IPS-20b (cell line): Measurements from ENCODE around the gene TMEM156.
"Not testable (repeated sequence)": the region's sequence is repeated elsewhere in the genome, so short reads cannot be mapped to it uniquely, and the experiment has no call there.

ENCODE experiments used
- H3K27ac ChIP-seq: one replicate; pipeline ENCODE4 v1.5.1; 2013; ENCODE audit warnings: low read length
- H3K27me3 ChIP-seq: 2 replicates; pipeline ENCODE4 v1.6.1; 2013; ENCODE audit warnings: mild to moderate bottlenecking, low read length, inconsistent platforms; ENCODE audit not compliant: insufficient read depth
- H3K36me3 ChIP-seq: 2 replicates; pipeline ENCODE4 v1.6.1; 2013; ENCODE audit warnings: low read depth, mild to moderate bottlenecking, inconsistent platforms, low read length, moderate library complexity; ENCODE audit not compliant: insufficient read depth
- H3K4me1 ChIP-seq: 2 replicates; pipeline ENCODE4 v1.6.1; 2013; ENCODE audit warnings: mild to moderate bottlenecking, control low read depth, inconsistent platforms, low read length, moderate library complexity; ENCODE audit not compliant: insufficient read depth
- H3K4me3 ChIP-seq: 2 replicates; pipeline ENCODE4 v1.5.1; 2013; ENCODE audit warnings: mild to moderate bottlenecking, low read length, inconsistent platforms
- H3K9ac ChIP-seq: 2 replicates; pipeline ENCODE4 v1.6.1; 2013; ENCODE audit warnings: low read depth, mild to moderate bottlenecking, inconsistent platforms, low read length, moderate library complexity
- H3K9me3 ChIP-seq: 2 replicates; pipeline ENCODE4 v1.6.1; 2013; ENCODE audit warnings: mild to moderate bottlenecking, low read depth, low read length, inconsistent platforms; ENCODE audit not compliant: insufficient read depth

The TMEM156 gene

DNA sequence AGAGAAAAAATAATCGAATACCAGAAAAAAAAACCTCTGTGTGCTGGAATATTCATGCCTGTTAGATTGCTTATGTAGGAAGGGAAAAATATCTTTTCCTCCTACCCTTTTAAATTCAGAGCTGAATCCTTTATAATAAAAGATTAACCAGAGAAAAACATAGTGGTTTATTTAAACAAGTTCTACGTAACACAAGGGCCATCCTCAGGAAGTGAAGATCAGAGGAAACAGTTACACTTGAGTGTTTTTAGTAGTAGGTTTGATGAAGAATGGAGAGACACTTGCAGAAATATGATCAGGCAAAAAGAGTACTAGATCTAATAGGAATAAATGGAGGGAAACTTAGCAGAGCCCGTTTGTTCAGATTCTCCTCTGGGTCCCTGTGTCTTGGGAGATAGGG, 66.3 kb downstream of the TMEM156 start:
- Histone ChIP-seq H3K9me3 (no peaks in the 10 kb centered on the region), H3K27me3 (no peaks in the 10 kb centered on the region), H3K27ac (no peak overlapping the region), H3K36me3 (no peaks in the 10 kb centered on the region), H3K4me1 (no peaks in the 10 kb centered on the region), H3K9ac (no peak overlapping the region), H3K4me3 (no peak overlapping the region)

DNA sequence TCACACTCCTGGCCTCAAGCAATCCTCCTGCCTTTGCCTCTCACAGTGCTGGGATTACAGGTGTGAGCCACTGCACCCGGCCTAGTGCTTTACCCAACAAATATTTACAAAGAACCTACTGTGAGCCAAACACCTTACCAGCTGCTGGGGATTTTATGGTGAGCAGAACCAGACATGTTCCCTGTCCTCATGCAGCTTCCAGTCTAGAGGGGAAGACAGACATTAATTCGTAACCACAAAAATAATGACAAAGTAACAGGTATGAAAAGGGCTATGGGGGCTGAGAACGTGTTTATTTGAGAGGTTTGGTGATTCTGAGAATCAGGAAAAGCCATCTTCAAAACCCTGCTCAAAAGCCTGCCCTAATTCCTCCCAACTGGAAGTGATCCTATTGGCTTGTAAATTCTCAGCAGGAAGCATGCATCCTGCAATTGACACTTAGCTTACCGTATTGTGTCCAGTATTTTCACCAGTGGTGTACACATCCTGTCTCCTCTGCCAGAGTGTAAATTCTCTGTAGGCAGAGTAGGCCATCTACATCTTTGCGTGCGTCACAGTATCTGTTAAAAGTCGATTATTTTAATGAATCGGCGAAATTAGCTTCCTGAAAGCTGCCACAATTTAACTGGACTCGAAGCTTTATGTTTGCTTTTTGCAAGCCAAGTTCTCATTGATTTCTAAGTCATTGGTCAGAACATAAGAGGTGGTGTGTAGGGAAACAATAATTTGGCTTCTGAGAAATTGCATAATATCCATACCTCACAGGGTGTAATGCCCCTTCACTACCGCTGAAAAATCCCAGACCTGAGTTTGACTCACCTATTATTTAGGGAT, 67.0 kb downstream of the TMEM156 start:
- Histone ChIP-seq H3K27me3 (no peaks in the 10 kb centered on the region), H3K9ac (no peak overlapping the region), H3K27ac (no peak overlapping the region), H3K36me3 (no peaks in the 10 kb centered on the region), H3K4me3 (no peak overlapping the region), H3K4me1 (no peaks in the 10 kb centered on the region), H3K9me3 (no peaks in the 10 kb centered on the region)

DNA sequence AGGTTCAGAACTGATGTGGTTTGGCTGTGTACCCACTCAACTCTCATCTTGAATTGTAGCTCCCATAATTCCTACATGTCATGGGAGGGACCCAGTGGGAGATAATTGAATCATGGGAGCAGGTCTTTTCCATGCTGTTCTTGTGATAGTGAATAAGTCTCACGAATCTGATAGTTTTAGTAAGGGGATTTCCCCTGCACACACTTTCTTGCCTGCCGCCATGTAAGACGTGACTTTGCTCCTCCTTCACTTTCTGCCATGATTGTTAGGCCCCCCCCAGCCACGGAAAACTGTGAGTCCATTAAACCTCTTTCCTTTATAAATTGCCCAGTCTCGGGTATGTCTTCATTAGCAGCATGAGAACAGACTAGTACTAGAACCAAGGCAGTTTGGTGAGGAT, 73.0 kb downstream of the TMEM156 start:
- H3K9me3 ChIP-seq, H3K4me1 ChIP-seq, H3K27me3 ChIP-seq, H3K27ac ChIP-seq, H3K9ac ChIP-seq, H3K4me3 ChIP-seq, H3K36me3 ChIP-seq: not testable (repeated sequence)

DNA sequence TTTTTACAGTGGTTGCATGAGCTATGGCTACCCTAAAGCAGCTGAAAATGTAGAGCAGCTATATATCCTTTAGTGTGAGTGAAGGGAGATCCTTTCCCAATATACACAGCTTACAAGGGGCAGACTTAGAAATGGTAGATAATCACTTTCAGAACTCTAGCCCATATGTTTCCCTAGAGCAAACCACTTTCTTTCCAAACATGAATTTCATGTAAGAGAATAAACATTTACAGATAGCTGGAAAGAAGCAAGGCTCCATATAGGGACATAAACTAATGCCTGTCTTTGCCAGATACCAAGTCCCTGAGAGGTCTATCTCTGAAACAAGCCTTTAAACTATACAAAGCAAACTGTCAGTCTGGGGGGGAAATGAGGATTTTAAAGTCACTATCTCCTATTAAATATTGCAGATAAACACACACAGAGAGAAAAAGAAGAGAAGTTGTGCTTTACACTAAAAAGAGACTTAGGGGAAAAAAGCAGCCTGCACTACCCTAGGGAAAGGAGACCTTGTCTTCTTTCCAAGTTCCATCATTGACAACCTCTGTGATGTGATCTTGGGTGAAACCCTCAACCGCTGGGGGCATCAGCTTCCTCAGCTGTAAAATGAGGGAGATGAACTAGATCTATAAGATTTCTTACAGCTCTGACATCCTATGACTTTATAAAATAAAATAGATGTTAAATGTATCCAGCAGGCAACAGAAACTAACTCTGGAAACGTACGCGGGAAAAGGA, 73.6 kb downstream of the TMEM156 start:
- Histone ChIP-seq H3K36me3 (no peaks in the 10 kb centered on the region), H3K27ac (no peak overlapping the region), H3K9ac (no peak overlapping the region), H3K9me3 (no peaks in the 10 kb centered on the region), H3K4me3 (no peak overlapping the region), H3K4me1 (no peaks in the 10 kb centered on the region), H3K27me3 (no peaks in the 10 kb centered on the region)

DNA sequence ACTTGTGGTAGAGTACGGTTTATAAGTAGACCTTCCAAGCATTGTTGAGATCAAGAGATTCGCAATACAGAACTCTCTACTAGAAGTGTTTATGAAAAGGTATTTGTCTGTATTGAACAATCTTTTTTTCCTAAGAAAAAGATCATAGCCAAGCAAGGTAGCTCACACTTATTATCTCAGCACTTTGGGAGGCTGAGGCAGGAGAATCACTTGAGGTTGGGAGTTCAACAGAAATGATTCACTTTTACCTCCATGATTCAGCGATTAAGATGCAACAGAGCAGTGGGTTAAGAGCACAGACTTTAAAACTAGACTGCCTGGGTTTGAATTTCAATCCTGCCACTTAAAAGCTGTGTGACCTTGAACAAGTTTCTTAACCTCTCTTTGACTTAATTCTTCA, 74.3 kb downstream of the TMEM156 start:
- Histone ChIP-seq H3K9ac (no peak overlapping the region), H3K27ac (no peak overlapping the region), H3K27me3 (no peaks in the 10 kb centered on the region), H3K36me3 (no peaks in the 10 kb centered on the region), H3K9me3 (no peaks in the 10 kb centered on the region), H3K4me1 (no peaks in the 10 kb centered on the region), H3K4me3 (no peak overlapping the region)

DNA sequence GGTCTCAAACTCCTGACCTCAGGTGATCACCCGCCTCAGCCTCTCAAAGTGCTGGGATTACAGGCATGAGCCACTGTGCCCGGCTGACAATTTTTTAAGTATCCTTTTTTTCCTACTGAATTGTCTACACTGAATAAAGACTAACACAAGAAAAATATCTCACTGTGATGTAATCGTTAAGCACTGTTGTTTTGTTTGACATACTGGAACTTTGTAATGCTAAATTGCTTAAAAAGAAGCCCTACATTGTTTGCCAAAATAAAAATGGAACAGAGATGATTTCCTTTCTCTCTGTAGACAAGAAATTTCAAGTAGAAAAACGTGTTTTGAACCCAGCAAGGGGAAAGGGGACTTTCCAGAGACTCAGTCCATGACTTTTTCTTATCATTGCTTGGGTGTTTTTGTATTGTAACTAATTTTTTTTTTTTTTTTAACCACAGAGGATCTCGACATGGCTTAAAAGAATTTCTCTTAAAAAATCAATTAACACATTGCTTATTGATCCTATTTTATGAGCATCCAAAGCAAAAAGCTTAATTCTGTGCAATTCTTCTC, 74.9 kb downstream of the TMEM156 start:
- H3K4me3 ChIP-seq, result no peak overlapping the region
- no peaks in the 10 kb centered on the region for H3K27me3 ChIP-seq
- H3K36me3 ChIP-seq, result no peaks in the 10 kb centered on the region
- no peaks in the 10 kb centered on the region for H3K9me3 ChIP-seq
- H3K4me1 ChIP-seq, result no peaks in the 10 kb centered on the region
- no peak overlapping the region for H3K9ac ChIP-seq
- no peak overlapping the region for H3K27ac ChIP-seq

DNA sequence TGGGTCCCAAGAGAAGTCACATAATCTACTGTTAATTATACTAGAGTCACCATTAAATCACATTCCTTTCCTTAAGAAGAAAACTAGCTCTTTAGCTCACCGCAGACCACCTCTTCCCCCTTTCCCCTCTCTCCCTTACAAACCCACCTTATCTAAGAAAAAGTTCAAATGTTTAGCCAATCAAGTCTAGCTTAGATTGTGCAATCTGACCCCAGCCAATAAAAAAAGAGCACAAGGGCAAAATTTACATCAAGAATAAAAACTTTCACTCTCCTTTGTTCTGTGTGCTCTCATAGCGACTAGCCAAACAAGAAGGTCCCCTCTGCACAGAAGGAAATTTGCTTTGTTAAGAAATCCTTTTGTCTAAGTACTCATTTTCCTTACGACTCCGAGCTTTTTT, 76.3 kb downstream of the TMEM156 start:
- no peaks in the 10 kb centered on the region for H3K27me3 ChIP-seq
- H3K4me3 ChIP-seq, result no peak overlapping the region
- H3K9ac ChIP-seq, result no peak overlapping the region
- H3K4me1 ChIP-seq, result no peaks in the 10 kb centered on the region
- no peaks in the 10 kb centered on the region for H3K9me3 ChIP-seq
- H3K27ac ChIP-seq, result no peak overlapping the region
- no peaks in the 10 kb centered on the region for H3K36me3 ChIP-seq

DNA sequence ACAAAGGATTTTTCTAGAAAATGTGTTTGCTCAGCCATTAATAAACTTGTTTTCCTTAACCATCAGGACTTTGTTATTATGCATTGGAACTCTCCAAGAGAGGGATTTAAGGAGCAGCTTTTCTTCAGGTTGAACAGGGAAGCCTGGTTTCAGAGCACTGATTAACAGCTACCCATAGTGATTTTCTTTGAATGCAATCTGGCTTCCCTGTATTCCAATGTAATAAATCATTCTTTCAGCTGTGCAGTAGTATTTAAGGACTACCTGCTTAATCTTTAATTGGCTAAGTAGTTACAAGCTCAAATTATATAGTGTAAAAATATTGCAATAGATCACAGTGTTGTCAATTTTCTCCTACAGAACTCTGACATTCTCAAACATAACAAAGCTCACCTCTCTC, 77.5 kb downstream of the TMEM156 start:
- Histone ChIP-seq H3K4me1 (no peaks in the 10 kb centered on the region), H3K27me3 (no peaks in the 10 kb centered on the region)

DNA sequence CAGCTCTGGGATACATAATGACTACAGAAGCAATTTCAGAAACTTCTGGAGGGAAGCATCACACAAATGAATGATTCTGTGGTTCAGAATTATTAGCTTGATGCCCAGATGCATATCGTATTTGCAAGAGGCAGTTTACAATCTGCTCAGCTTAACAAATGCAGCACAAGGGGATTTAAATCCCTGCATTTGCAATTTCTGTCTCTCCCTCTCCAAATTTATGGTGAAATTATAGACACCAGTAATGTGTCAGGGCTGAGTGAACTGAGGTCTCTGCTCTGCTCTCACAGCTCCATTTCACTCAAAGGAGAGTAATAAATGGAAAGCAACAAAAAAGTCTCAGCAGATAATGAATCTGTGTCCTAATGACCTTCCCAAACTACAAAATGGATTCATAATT, 80.2 kb downstream of the TMEM156 start:
- Histone ChIP-seq H3K9ac (no peak overlapping the region), H3K4me3 (no peak overlapping the region), H3K4me1 (no peaks in the 10 kb centered on the region), H3K27me3 (no peaks in the 10 kb centered on the region), H3K36me3 (no peaks in the 10 kb centered on the region), H3K9me3 (no peaks in the 10 kb centered on the region), H3K27ac (no peak overlapping the region)

More for the DNA sequence above, 77.5 kb downstream of the TMEM156 start:
- no peaks in the 10 kb centered on the region for H3K9me3 ChIP-seq
- no peaks in the 10 kb centered on the region for H3K36me3 ChIP-seq
- H3K4me3 ChIP-seq, result no peak overlapping the region
- H3K27ac ChIP-seq, result no peak overlapping the region
- H3K9ac ChIP-seq, result no peak overlapping the region

DNA sequence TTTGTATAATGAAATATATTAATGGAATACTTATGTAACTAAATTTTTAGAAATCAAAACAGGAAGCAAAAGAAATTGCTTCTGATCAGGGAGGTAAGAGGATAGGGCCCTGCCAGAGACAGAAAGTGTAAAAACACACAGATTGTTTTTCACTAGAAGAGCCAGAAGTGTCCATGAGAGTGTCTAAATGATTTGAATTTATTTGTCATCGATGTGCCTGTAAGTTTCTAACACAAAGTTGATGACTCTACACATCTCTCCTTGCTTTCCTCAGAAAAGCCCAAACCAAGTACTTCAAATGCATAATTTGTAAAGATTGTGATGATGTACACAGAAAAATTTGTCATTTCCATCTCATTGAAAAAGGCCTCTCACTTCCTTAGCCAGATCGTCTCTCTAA, 80.6 kb downstream of the TMEM156 start:
- no peaks in the 10 kb centered on the region for H3K36me3 ChIP-seq

DNA sequence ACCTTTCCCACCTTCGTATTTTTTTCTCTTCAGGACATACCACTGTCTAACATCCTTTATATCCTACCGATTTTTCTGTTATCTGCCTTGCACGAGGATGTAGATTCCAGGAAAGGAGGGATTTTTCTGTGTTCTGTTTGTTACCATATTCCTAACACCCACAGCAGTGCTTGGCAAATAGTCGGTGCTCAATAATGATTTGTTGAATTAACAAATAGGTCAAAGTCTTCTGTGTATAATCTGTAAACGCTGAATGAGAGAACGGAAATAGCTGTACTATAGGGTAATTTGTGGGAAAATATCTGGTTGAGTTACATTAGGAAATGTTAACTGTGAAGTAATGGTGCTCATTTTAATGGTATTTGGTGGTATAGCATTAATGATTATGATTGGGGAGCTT, 81.5 kb downstream of the TMEM156 start:
- Histone ChIP-seq H3K9ac (no peak overlapping the region), H3K4me3 (no peak overlapping the region), H3K4me1 (no peaks in the 10 kb centered on the region), H3K27ac (no peak overlapping the region), H3K27me3 (no peaks in the 10 kb centered on the region), H3K9me3 (no peaks in the 10 kb centered on the region), H3K36me3 (no peaks in the 10 kb centered on the region)

More for the DNA sequence above, 80.6 kb downstream of the TMEM156 start:
- Histone ChIP-seq H3K9me3 (no peaks in the 10 kb centered on the region), H3K9ac (no peak overlapping the region), H3K4me1 (no peaks in the 10 kb centered on the region), H3K27me3 (no peaks in the 10 kb centered on the region), H3K27ac (no peak overlapping the region), H3K4me3 (no peak overlapping the region)

DNA sequence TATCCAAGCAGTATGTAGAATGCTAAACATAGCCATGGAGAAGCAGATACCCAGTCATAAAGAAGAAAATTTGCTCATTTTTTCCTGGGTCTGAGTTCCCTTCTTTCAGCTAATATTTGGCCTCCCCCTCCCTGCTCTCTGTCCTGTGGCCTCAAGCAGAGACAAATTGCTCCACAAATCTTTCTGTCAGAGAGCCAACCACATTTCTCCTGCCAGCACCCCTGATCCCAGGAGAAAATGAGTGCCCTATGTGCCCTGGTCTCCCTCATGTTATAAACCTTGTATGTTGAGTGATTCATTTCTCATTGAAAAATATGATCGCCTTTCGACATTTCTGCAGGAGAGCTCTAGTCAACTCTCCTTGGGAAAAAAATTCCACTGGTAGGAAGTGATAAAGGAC, 82.0 kb downstream of the TMEM156 start:
- H3K27me3 ChIP-seq, result no peaks in the 10 kb centered on the region
- no peak overlapping the region for H3K9ac ChIP-seq
- H3K36me3 ChIP-seq, result no peaks in the 10 kb centered on the region
- no peaks in the 10 kb centered on the region for H3K4me1 ChIP-seq
- H3K9me3 ChIP-seq, result no peaks in the 10 kb centered on the region
- H3K27ac ChIP-seq, result no peak overlapping the region
- H3K4me3 ChIP-seq, result no peak overlapping the region
